H9 (cell line): ENCODE results near the gene SLC7A1. TPM values are rescaled to one million over a fixed set of nuclear protein-coding genes. Genes with fewer than 3 reads are reported as not detected.

Experiments
- DNase-seq: peaks from one replicate; pipeline ENCODE4 v3.0.0-alpha.2; 2017
- H2AFZ ChIP-seq: one replicate; pipeline ENCODE4 v1.6.1; 2013; ENCODE audit warnings: mild to moderate bottlenecking, low read length, control low read depth, moderate library complexity
- H2AK5ac ChIP-seq: 2 replicates; pipeline ENCODE4 v1.6.1; 2013; ENCODE audit warnings: low read length, control low read depth, mixed read lengths; ENCODE audit not compliant: insufficient read length
- H2BK120ac ChIP-seq: one replicate; pipeline ENCODE4 v1.6.1; 2013; ENCODE audit warnings: low read depth, mild to moderate bottlenecking, low read length, control low read depth, inconsistent platforms; ENCODE audit not compliant: poor library complexity, severe bottlenecking
- H2BK12ac ChIP-seq: 2 replicates; pipeline ENCODE4 v1.6.1; 2013; ENCODE audit warnings: low read length, control low read depth, mixed read lengths, low read depth; ENCODE audit not compliant: insufficient read length
- H2BK15ac ChIP-seq: 2 replicates; pipeline ENCODE4 v1.6.1; 2013; ENCODE audit warnings: low read depth, low read length, control low read depth
- H2BK20ac ChIP-seq: one replicate; pipeline ENCODE4 v1.6.1; 2013; ENCODE audit warnings: low read depth, mild to moderate bottlenecking, low read length, control low read depth, inconsistent platforms; ENCODE audit not compliant: poor library complexity, severe bottlenecking
- H2BK5ac ChIP-seq: 2 replicates; pipeline ENCODE4 v1.6.1; 2013; ENCODE audit warnings: low read length, control low read depth, mixed read lengths; ENCODE audit not compliant: insufficient read length
- H3K14ac ChIP-seq: 2 replicates; pipeline ENCODE4 v1.6.1; 2013; ENCODE audit warnings: low read length, control low read depth; ENCODE audit not compliant: insufficient read depth
- H3K18ac ChIP-seq: 2 replicates; pipeline ENCODE4 v1.6.1; 2013; ENCODE audit warnings: low read depth, mild to moderate bottlenecking, mixed read lengths, low read length, control low read depth; ENCODE audit not compliant: insufficient read length
- H3K23ac ChIP-seq: 2 replicates; pipeline ENCODE4 v1.6.1; 2013; ENCODE audit warnings: low read length, control low read depth, mixed read lengths, low read depth; ENCODE audit not compliant: insufficient read length
- H3K23me2 ChIP-seq: 2 replicates; pipeline ENCODE4 v1.6.1; 2013; ENCODE audit warnings: low read depth, mild to moderate bottlenecking, mixed read lengths, low read length, control low read depth; ENCODE audit not compliant: insufficient read length, poor library complexity, severe bottlenecking
- H3K27ac ChIP-seq: 2 replicates; pipeline ENCODE4 v1.5.1; 2013; ENCODE audit warnings: low read length, control low read depth, mixed read lengths, low read depth; ENCODE audit not compliant: insufficient read length
- H3K27me3 ChIP-seq: 2 replicates; pipeline ENCODE4 v1.6.1; 2013; ENCODE audit warnings: low read length, control low read depth, inconsistent platforms; ENCODE audit not compliant: insufficient read depth
- H3K4ac ChIP-seq: 2 replicates; pipeline ENCODE4 v1.6.1; 2013; ENCODE audit warnings: low read depth, mild to moderate bottlenecking, control low read depth, inconsistent platforms, low read length, moderate library complexity
- H3K4me1 ChIP-seq: 2 replicates; pipeline ENCODE4 v1.6.1; 2013; ENCODE audit warnings: low read length, control low read depth, inconsistent platforms; ENCODE audit not compliant: insufficient read depth
- H3K4me2 ChIP-seq: 2 replicates; pipeline ENCODE4 v1.6.1; 2013; ENCODE audit warnings: low read length, control low read depth, mixed read lengths; ENCODE audit not compliant: insufficient read length, insufficient read depth
- H3K56ac ChIP-seq: 2 replicates; pipeline ENCODE4 v1.6.1; 2013; ENCODE audit warnings: low read depth, mild to moderate bottlenecking, mixed read lengths, low read length, control low read depth; ENCODE audit not compliant: insufficient read length
- H3K79me1 ChIP-seq: 2 replicates; pipeline ENCODE4 v1.6.1; 2013; ENCODE audit warnings: low read depth, mild to moderate bottlenecking, moderate library complexity, low read length, control low read depth, inconsistent platforms; ENCODE audit not compliant: insufficient read depth, poor library complexity, severe bottlenecking
- H3K79me2 ChIP-seq: 2 replicates; pipeline ENCODE4 v1.6.1; 2013; ENCODE audit warnings: low read length, control low read depth, inconsistent platforms; ENCODE audit not compliant: insufficient read depth
- H3K9ac ChIP-seq: 2 replicates; pipeline ENCODE4 v1.6.1; 2013; ENCODE audit warnings: low read length, control low read depth, mixed read lengths; ENCODE audit not compliant: insufficient read length; ENCODE audit errors: extremely low read depth
- H3K9me3 ChIP-seq: one replicate; pipeline ENCODE4 v1.6.1; 2013; ENCODE audit warnings: low read depth, low read length, inconsistent platforms; ENCODE audit not compliant: control insufficient read depth
- H3T11ph ChIP-seq: one replicate; pipeline ENCODE4 v1.6.1; 2013; ENCODE audit warnings: mild to moderate bottlenecking, low read length, control low read depth, inconsistent platforms
- H4K20me1 ChIP-seq: one replicate; pipeline ENCODE4 v1.6.1; 2013; ENCODE audit not compliant: control insufficient read depth, insufficient read length, insufficient read depth
- H4K5ac ChIP-seq: 2 replicates; pipeline ENCODE4 v1.6.1; 2013; ENCODE audit warnings: low read depth, mild to moderate bottlenecking, mixed read lengths, low read length, control low read depth; ENCODE audit not compliant: insufficient read length
- H4K8ac ChIP-seq: replicated peaks from 2 replicates; pipeline ENCODE4 v1.6.1; 2013; ENCODE audit warnings: low read length, control low read depth, mixed read lengths, low read depth; ENCODE audit not compliant: insufficient read length
- H4K91ac ChIP-seq: 2 replicates; pipeline ENCODE4 v1.6.1; 2013; ENCODE audit warnings: low read depth, mild to moderate bottlenecking, moderate library complexity, mixed read lengths, low read length, control low read depth; ENCODE audit not compliant: insufficient read length
- H3K27ac Mint-ChIP-seq, 3 experiments: 2 replicates in 2 of 3; 3 replicates in 1 of 3; pipeline ENCODE4 v1.8.0; 2020 to 2021; ENCODE audit warnings: mixed read lengths in 3 of 3, mild to moderate bottlenecking in 1 of 3, moderate library complexity in 1 of 3
- H3K27me3 Mint-ChIP-seq: 2 replicates; pipeline ENCODE4 v1.8.0; 2021; ENCODE audit warnings: low read depth, mild to moderate bottlenecking, moderate library complexity, mixed read lengths
- H3K36me3 Mint-ChIP-seq, 3 experiments: 2 replicates in 2 of 3; 3 replicates in 1 of 3; pipeline ENCODE4 v1.8.0; 2020 to 2021; ENCODE audit warnings: low read depth in 3 of 3, mixed read lengths in 3 of 3; ENCODE audit not compliant: insufficient read depth in 1 of 3
- H3K4me1 Mint-ChIP-seq, 2 experiments: 2 replicates each; pipeline ENCODE4 v1.8.0; 2020; ENCODE audit warnings: mixed read lengths in 2 of 2
- H3K4me3 Mint-ChIP-seq, 2 experiments: 2 replicates in 1 of 2; 3 replicates in 1 of 2; pipeline ENCODE4 v1.8.0; 2020 to 2021; ENCODE audit warnings: mild to moderate bottlenecking in 2 of 2, mixed read lengths in 2 of 2, moderate library complexity in 1 of 2
- H3K9me3 Mint-ChIP-seq, 2 experiments: 2 replicates in 1 of 2; 3 replicates in 1 of 2; pipeline ENCODE4 v1.8.0; 2020; ENCODE audit warnings: mild to moderate bottlenecking in 2 of 2, mixed read lengths in 2 of 2, moderate library complexity in 1 of 2
- WGBS: extraction: QIAGEN DNeasy Blood & Tissue Kit; methylation state at CpG from one replicate; pipeline ENCODE4 v1.1.7; 2013; ENCODE audit warnings: missing lambda C conversion rate, low lambda C conversion rate, mixed read lengths; ENCODE audit not compliant: insufficient read length; ENCODE audit errors: extremely low coverage; 5-methylcytosine and 5-hydroxymethylcytosine counted together
- total RNA-seq: library from RNA; stranded (reverse); gene quantifications from 2 replicates; pipeline ENCODE4 v1.2.1, GENCODE V29; 2021
- TF ChIP-seq, protein P1 (sequence below): fragments of 200-600 bp; sonication (generic); conservative IDR thresholded peaks from 3 replicates; pipeline ENCODE4 v1.8.0; 2021; ENCODE audit warnings: antibody characterized with exemption, mild to moderate bottlenecking

Gene SLC7A1
- total RNA-seq, 1 experiment from 2014 or later = 109 TPM

DNA sequence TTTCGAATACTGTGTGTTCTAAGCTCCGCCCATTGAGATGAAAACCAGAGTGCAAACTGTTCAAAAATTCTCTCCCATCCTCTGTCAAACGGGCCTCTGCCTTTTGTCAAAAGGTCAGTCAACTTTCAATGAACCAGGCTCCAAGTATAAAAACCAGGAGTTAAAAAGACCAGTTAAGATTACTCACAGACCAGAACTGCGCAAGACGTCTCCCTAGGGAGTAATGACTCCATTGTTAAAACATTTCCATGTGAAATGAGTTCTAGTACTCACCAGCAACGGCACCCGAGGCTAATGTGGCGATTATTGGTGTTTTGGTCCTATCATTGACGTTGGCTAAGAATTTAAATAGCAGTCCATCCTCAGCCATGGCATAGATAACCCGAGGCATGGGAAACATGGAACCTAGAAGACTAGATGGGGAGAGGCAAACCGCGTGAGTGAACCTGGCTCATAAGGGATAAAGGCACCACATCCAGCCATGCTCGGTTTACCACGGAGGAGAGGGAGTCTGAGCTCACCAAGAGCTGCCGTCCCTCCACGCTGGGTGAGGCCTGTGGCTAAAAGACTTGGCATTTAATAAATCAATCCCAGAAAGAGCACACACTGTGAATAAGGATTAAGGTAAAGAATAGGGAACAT is 73.3 kb downstream of the SLC7A1 start:
- no peaks in the 10 kb centered on the region for H3K27me3 ChIP-seq
- no peak overlapping the region for H3K18ac ChIP-seq
- no peak for DNase-seq
- H2BK120ac ChIP-seq = no peak overlapping the region
- no peak overlapping the region for H2BK15ac ChIP-seq
- H2AFZ ChIP-seq = no peak overlapping the region
- Mint-ChIP-seq H3K4me3 (no peak overlapping the region), H3K27ac (no peak overlapping the region), H3K36me3 (peaks cover 50 to 86% (median 74%) of the 10 kb centered on the region in 3 experiments; a peak in 6 of 7 replicates), H3K27me3 (no peaks in the 10 kb centered on the region), H3K4me1 (peaks cover 0 to 6% of the 10 kb centered on the region in 2 experiments; a peak in 2 of 4 replicates), H3K9me3 (no peaks in the 10 kb centered on the region)
- no peak overlapping the region for H3K23ac ChIP-seq
- TF ChIP-seq, protein P1, sequence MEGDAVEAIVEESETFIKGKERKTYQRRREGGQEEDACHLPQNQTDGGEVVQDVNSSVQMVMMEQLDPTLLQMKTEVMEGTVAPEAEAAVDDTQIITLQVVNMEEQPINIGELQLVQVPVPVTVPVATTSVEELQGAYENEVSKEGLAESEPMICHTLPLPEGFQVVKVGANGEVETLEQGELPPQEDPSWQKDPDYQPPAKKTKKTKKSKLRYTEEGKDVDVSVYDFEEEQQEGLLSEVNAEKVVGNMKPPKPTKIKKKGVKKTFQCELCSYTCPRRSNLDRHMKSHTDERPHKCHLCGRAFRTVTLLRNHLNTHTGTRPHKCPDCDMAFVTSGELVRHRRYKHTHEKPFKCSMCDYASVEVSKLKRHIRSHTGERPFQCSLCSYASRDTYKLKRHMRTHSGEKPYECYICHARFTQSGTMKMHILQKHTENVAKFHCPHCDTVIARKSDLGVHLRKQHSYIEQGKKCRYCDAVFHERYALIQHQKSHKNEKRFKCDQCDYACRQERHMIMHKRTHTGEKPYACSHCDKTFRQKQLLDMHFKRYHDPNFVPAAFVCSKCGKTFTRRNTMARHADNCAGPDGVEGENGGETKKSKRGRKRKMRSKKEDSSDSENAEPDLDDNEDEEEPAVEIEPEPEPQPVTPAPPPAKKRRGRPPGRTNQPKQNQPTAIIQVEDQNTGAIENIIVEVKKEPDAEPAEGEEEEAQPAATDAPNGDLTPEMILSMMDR = no peak
- no peak overlapping the region for H3K4me2 ChIP-seq
- H2BK5ac ChIP-seq = no peak overlapping the region
- peaks cover 3% of the 10 kb centered on the region for H4K20me1 ChIP-seq
- H2BK12ac ChIP-seq = no peak overlapping the region
- no peak overlapping the region for H3K27ac ChIP-seq
- H3K56ac ChIP-seq = no peak overlapping the region
- H3K14ac ChIP-seq = no peak overlapping the region
- H3K79me1 ChIP-seq = peaks cover 4% of the 10 kb centered on the region
- no peaks in the 10 kb centered on the region for H3K4me1 ChIP-seq
- no peak overlapping the region for H4K91ac ChIP-seq
- H3K4ac ChIP-seq = no peak overlapping the region
- no peaks in the 10 kb centered on the region for H3K79me2 ChIP-seq
- H3T11ph ChIP-seq = no peak overlapping the region
- no peak overlapping the region for H2AK5ac ChIP-seq
- H3K9ac ChIP-seq = no peak overlapping the region
- H4K5ac ChIP-seq = no peak overlapping the region
- H4K8ac ChIP-seq = no peak overlapping the region
- no peaks in the 10 kb centered on the region for H3K23me2 ChIP-seq
- no peak overlapping the region for H2BK20ac ChIP-seq
- no peaks in the 10 kb centered on the region for H3K9me3 ChIP-seq
- WGBS = no CpG with 5 or more reads among the region's 16 CpGs
